Mononuclear cell (primary cell): ENCODE measurements around the gene KRT39. TPM values are rescaled to one million over a fixed set of nuclear protein-coding genes. Genes with fewer than 3 reads are reported as not detected.

ENCODE experiments used
- H3K27me3 ChIP-seq: 2 replicates; pipeline ENCODE4 v1.6.0; 2011; ENCODE audit warnings: low read length, control low read depth; ENCODE audit not compliant: insufficient read depth
- H3K4me1 ChIP-seq: 2 replicates; pipeline ENCODE4 v1.5.1; 2011; ENCODE audit warnings: mild to moderate bottlenecking, low read length, control low read depth; ENCODE audit not compliant: insufficient read depth
- H3K4me3 ChIP-seq: 2 replicates; pipeline ENCODE4 v1.5.1; 2011; ENCODE audit warnings: mild to moderate bottlenecking, low read length, moderate library complexity
- H3K9me3 ChIP-seq: 2 replicates; pipeline ENCODE4 v1.5.1; 2011; ENCODE audit warnings: low read depth, mild to moderate bottlenecking, control low read depth, low read length
- total RNA-seq: library from RNA; depleted of rRNA; stranded (reverse); fragments of >200 nt; gene quantifications from one replicate; pipeline ENCODE4 v1.2.3, GENCODE V29; 2012

Gene KRT39
- total RNA-seq, 1 donor = not detected

DNA sequence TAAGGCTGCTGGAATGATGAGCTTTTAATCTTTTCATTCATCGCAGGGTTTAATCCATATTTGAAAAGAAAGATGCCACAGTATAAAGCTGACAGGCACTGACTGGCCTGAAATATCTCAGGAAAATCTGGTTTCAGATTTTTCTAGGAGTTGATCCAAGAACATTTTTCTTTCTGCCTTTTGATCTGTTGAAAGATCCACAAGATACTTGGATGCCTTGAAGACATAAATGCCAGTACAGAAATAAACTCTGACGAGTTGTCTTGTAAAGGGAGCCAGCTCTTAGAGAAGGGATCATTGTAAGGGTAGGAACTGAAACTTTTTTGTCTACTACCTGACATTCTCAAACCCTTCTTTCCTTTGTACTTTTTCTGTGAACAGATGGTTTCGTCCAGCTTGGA, 56.3 kb downstream of the KRT39 start:
- Histone ChIP-seq H3K4me1 (peaks cover 48% of the 10 kb centered on the region), H3K4me3 (no peak overlapping the region), H3K27me3 (peaks cover 15% of the 10 kb centered on the region), H3K9me3 (no peaks in the 10 kb centered on the region)

DNA sequence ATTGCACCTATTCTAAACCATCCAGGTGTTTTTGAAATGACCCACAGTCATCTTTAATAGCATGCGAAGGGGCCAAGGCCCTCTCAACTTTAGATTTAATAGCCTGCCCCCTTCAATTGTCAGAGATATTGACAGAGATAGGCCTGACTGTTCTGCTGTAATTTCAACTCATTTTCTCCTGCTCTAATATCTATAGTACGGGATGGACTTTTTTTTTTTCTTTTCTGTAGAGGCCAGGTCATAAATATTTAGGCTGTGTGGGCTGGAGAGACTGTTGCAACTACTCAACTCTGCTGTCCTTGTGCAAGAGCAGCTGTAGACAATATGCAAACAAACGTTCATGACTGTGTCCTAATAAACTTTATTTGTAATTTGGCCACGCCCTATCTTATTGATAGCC, 57.0 kb downstream of the KRT39 start:
- Histone ChIP-seq H3K4me1 (peaks cover 42% of the 10 kb centered on the region), H3K4me3 (no peak overlapping the region), H3K9me3 (no peaks in the 10 kb centered on the region), H3K27me3 (peaks cover 15% of the 10 kb centered on the region)

- Histone ChIP-seq H3K9me3 (no peaks in the 10 kb centered on the region), H3K4me1 (peaks cover 38% of the 10 kb centered on the region), H3K4me3 (no peak overlapping the region), H3K27me3 (peaks cover 15% of the 10 kb centered on the region)
These were observed 57.4 kb downstream of the KRT39 start for GRCh38 chr17:40909351-40909750.

Other genes with a start within 250 kb of the KRT39 start
- not detected for gene KRT25, start 211.6 kb downstream of the KRT39 start, total RNA-seq
- gene KRT26, start 194.7 kb downstream of the KRT39 start, total RNA-seq = not detected
- gene KRT27, start 184.4 kb downstream of the KRT39 start, total RNA-seq = not detected
- gene KRT28, start 167.0 kb downstream of the KRT39 start, total RNA-seq = not detected
- 4.3 TPM for gene KRT10, start 144.3 kb downstream of the KRT39 start, total RNA-seq
- gene KRT12, start 99.7 kb downstream of the KRT39 start, total RNA-seq = not detected
- not detected for gene KRT20, start 81.7 kb downstream of the KRT39 start, total RNA-seq
- 0.52 TPM for gene KRT23, start 29.3 kb downstream of the KRT39 start, total RNA-seq
- gene KRT40, start 17.4 kb upstream of the KRT39 start, total RNA-seq = 0.10 TPM
- 0.31 TPM for gene KRTAP3-3, start 27.2 kb upstream of the KRT39 start, total RNA-seq
- not detected for gene KRTAP3-2, start 33.0 kb upstream of the KRT39 start, total RNA-seq
- gene KRTAP3-1, start 42.2 kb upstream of the KRT39 start, total RNA-seq = not detected
- gene KRTAP1-5, start 60.3 kb upstream of the KRT39 start, total RNA-seq = not detected
- gene KRTAP1-4, start 63.2 kb upstream of the KRT39 start, total RNA-seq = not detected
- not detected for gene KRTAP1-3, start 67.9 kb upstream of the KRT39 start, total RNA-seq
- gene KRTAP1-1, start 74.5 kb upstream of the KRT39 start, total RNA-seq = not detected
- gene KRTAP2-1, start 80.4 kb upstream of the KRT39 start, total RNA-seq = not detected
- gene KRTAP2-2, start 88.3 kb upstream of the KRT39 start, total RNA-seq = not detected
- gene KRTAP2-3, start 93.2 kb upstream of the KRT39 start, total RNA-seq = not detected
- not detected for gene KRTAP2-4, start 98.9 kb upstream of the KRT39 start, total RNA-seq
- gene KRTAP4-7, start 117.2 kb upstream of the KRT39 start, total RNA-seq = not detected
- gene KRTAP4-8, start 131.2 kb upstream of the KRT39 start, total RNA-seq = not detected
- gene KRTAP4-16, start 135.3 kb upstream of the KRT39 start, total RNA-seq = not detected
- gene KRTAP4-9, start 138.4 kb upstream of the KRT39 start, total RNA-seq = not detected
- gene KRTAP4-11, start 151.4 kb upstream of the KRT39 start, total RNA-seq = not detected
- gene KRTAP4-12, start 157.2 kb upstream of the KRT39 start, total RNA-seq = not detected
- gene KRTAP4-6, start 173.6 kb upstream of the KRT39 start, total RNA-seq = not detected
- gene KRTAP4-5, start 182.9 kb upstream of the KRT39 start, total RNA-seq = not detected
- not detected for gene KRTAP4-4, start 193.8 kb upstream of the KRT39 start, total RNA-seq
- not detected for gene KRTAP4-3, start 201.3 kb upstream of the KRT39 start, total RNA-seq
- gene KRTAP4-2, start 211.3 kb upstream of the KRT39 start, total RNA-seq = not detected
- gene KRTAP4-1, start 218.0 kb upstream of the KRT39 start, total RNA-seq = not detected
- gene KRTAP9-1, start 222.9 kb upstream of the KRT39 start, total RNA-seq = not detected